Measurements from ENCODE around the gene SLX4IP.

Gene SLX4IP

GRCh38 chr20:10629946-10630650 lies 195.0 kb downstream of the SLX4IP start:
- Histone ChIP-seq H3K4me1 (ENCODE audit: control insufficient read depth, insufficient read depth, low read length) (peaks cover 19% of the 10 kb centered on the region), H3K9ac (ENCODE audit: low read depth, low read length) (no peak overlapping the region), H3K4me3 (ENCODE audit: low read depth, low read length) (no peak overlapping the region), H3K9me3 (ENCODE audit: control insufficient read depth, insufficient read depth, low read length) (no peaks in the 10 kb centered on the region), H3K36me3 (ENCODE audit: control insufficient read depth, insufficient read depth, low read length) (no peaks in the 10 kb centered on the region), H3K27me3 (ENCODE audit: control insufficient read depth, insufficient read depth, low read length) (no peaks in the 10 kb centered on the region)

GRCh38 chr20:10631126-10631525 lies 196.0 kb downstream of the SLX4IP start:
- no peaks in the 10 kb centered on the region for H3K27me3 ChIP-seq (ENCODE audit: control insufficient read depth, insufficient read depth, low read length)
- H3K9ac ChIP-seq (ENCODE audit: low read depth, low read length), result no peak overlapping the region
- no peaks in the 10 kb centered on the region for H3K36me3 ChIP-seq (ENCODE audit: control insufficient read depth, insufficient read depth, low read length)
- H3K9me3 ChIP-seq (ENCODE audit: control insufficient read depth, insufficient read depth, low read length), result no peaks in the 10 kb centered on the region
- peaks cover 24% of the 10 kb centered on the region for H3K4me1 ChIP-seq (ENCODE audit: control insufficient read depth, insufficient read depth, low read length)
- H3K4me3 ChIP-seq (ENCODE audit: low read depth, low read length), result no peak overlapping the region

- Histone ChIP-seq H3K4me3 (ENCODE audit: low read depth, low read length) (no peak overlapping the region), H3K27me3 (ENCODE audit: control insufficient read depth, insufficient read depth, low read length) (no peaks in the 10 kb centered on the region), H3K9ac (ENCODE audit: low read depth, low read length) (no peak overlapping the region), H3K4me1 (ENCODE audit: control insufficient read depth, insufficient read depth, low read length) (peaks cover 39% of the 10 kb centered on the region), H3K9me3 (ENCODE audit: control insufficient read depth, insufficient read depth, low read length) (no peaks in the 10 kb centered on the region), H3K36me3 (ENCODE audit: control insufficient read depth, insufficient read depth, low read length) (no peaks in the 10 kb centered on the region)
Measured at GRCh38 chr20:10632721-10633509, 197.8 kb downstream of the SLX4IP start.

GRCh38 chr20:10633718-10634117 lies 198.6 kb downstream of the SLX4IP start:
- Histone ChIP-seq H3K9ac (ENCODE audit: low read depth, low read length) (no peak overlapping the region), H3K27me3 (ENCODE audit: control insufficient read depth, insufficient read depth, low read length) (no peaks in the 10 kb centered on the region), H3K36me3 (ENCODE audit: control insufficient read depth, insufficient read depth, low read length) (no peaks in the 10 kb centered on the region), H3K4me1 (ENCODE audit: control insufficient read depth, insufficient read depth, low read length) (peaks cover 44% of the 10 kb centered on the region), H3K9me3 (ENCODE audit: control insufficient read depth, insufficient read depth, low read length) (no peaks in the 10 kb centered on the region), H3K4me3 (ENCODE audit: low read depth, low read length) (no peak overlapping the region)

GRCh38 chr20:10634211-10634610 lies 199.1 kb downstream of the SLX4IP start:
- peaks cover 44% of the 10 kb centered on the region for H3K4me1 ChIP-seq (ENCODE audit: control insufficient read depth, insufficient read depth, low read length)

GRCh38 chr20:10634683-10635411 lies 199.7 kb downstream of the SLX4IP start:
- Histone ChIP-seq H3K36me3 (ENCODE audit: control insufficient read depth, insufficient read depth, low read length) (peaks cover 9% of the 10 kb centered on the region), H3K4me3 (ENCODE audit: low read depth, low read length) (no peak overlapping the region), H3K27me3 (ENCODE audit: control insufficient read depth, insufficient read depth, low read length) (no peaks in the 10 kb centered on the region), H3K4me1 (ENCODE audit: control insufficient read depth, insufficient read depth, low read length) (peaks cover 42% of the 10 kb centered on the region), H3K9ac (ENCODE audit: low read depth, low read length) (no peak overlapping the region), H3K9me3 (ENCODE audit: control insufficient read depth, insufficient read depth, low read length) (no peaks in the 10 kb centered on the region)

More at GRCh38 chr20:10634211-10634610, 199.1 kb downstream of the SLX4IP start:
- Histone ChIP-seq H3K27me3 (ENCODE audit: control insufficient read depth, insufficient read depth, low read length) (no peaks in the 10 kb centered on the region), H3K9me3 (ENCODE audit: control insufficient read depth, insufficient read depth, low read length) (no peaks in the 10 kb centered on the region), H3K9ac (ENCODE audit: low read depth, low read length) (no peak overlapping the region), H3K4me3 (ENCODE audit: low read depth, low read length) (no peak overlapping the region), H3K36me3 (ENCODE audit: control insufficient read depth, insufficient read depth, low read length) (peaks cover 3% of the 10 kb centered on the region)

- H3K9ac ChIP-seq (ENCODE audit: low read depth, low read length), result no peak overlapping the region
- no peaks in the 10 kb centered on the region for H3K27me3 ChIP-seq (ENCODE audit: control insufficient read depth, insufficient read depth, low read length)
- no peak overlapping the region for H3K4me3 ChIP-seq (ENCODE audit: low read depth, low read length)
- peaks cover 14% of the 10 kb centered on the region for H3K36me3 ChIP-seq (ENCODE audit: control insufficient read depth, insufficient read depth, low read length)
- peaks cover 38% of the 10 kb centered on the region for H3K4me1 ChIP-seq (ENCODE audit: control insufficient read depth, insufficient read depth, low read length)
- no peaks in the 10 kb centered on the region for H3K9me3 ChIP-seq (ENCODE audit: control insufficient read depth, insufficient read depth, low read length)
Measured at GRCh38 chr20:10635476-10636208, 200.5 kb downstream of the SLX4IP start.

- H3K36me3 ChIP-seq (ENCODE audit: control insufficient read depth, insufficient read depth, low read length), result peaks cover 20% of the 10 kb centered on the region
- no peaks in the 10 kb centered on the region for H3K27me3 ChIP-seq (ENCODE audit: control insufficient read depth, insufficient read depth, low read length)
- H3K9ac ChIP-seq (ENCODE audit: low read depth, low read length), result no peak overlapping the region
- peaks cover 38% of the 10 kb centered on the region for H3K4me1 ChIP-seq (ENCODE audit: control insufficient read depth, insufficient read depth, low read length)
- no peaks in the 10 kb centered on the region for H3K9me3 ChIP-seq (ENCODE audit: control insufficient read depth, insufficient read depth, low read length)
- no peak overlapping the region for H3K4me3 ChIP-seq (ENCODE audit: low read depth, low read length)
Measured at GRCh38 chr20:10636326-10636818, 201.3 kb downstream of the SLX4IP start.

- Histone ChIP-seq H3K9ac (ENCODE audit: low read depth, low read length) (no peak overlapping the region), H3K4me3 (ENCODE audit: low read depth, low read length) (peak overlapping the region; percentile 8), H3K27me3 (ENCODE audit: control insufficient read depth, insufficient read depth, low read length) (no peaks in the 10 kb centered on the region), H3K4me1 (ENCODE audit: control insufficient read depth, insufficient read depth, low read length) (peaks cover 31% of the 10 kb centered on the region), H3K9me3 (ENCODE audit: control insufficient read depth, insufficient read depth, low read length) (no peaks in the 10 kb centered on the region), H3K36me3 (ENCODE audit: control insufficient read depth, insufficient read depth, low read length) (peaks cover 27% of the 10 kb centered on the region)
Measured at GRCh38 chr20:10637031-10637559, 202.0 kb downstream of the SLX4IP start.

GRCh38 chr20:10637563-10637962 lies 202.5 kb downstream of the SLX4IP start:
- Histone ChIP-seq H3K27me3 (ENCODE audit: control insufficient read depth, insufficient read depth, low read length) (no peaks in the 10 kb centered on the region), H3K9me3 (ENCODE audit: control insufficient read depth, insufficient read depth, low read length) (no peaks in the 10 kb centered on the region), H3K4me3 (ENCODE audit: low read depth, low read length) (no peak overlapping the region), H3K9ac (ENCODE audit: low read depth, low read length) (no peak overlapping the region), H3K4me1 (ENCODE audit: control insufficient read depth, insufficient read depth, low read length) (peaks cover 27% of the 10 kb centered on the region), H3K36me3 (ENCODE audit: control insufficient read depth, insufficient read depth, low read length) (peaks cover 32% of the 10 kb centered on the region)
